Nucleus accumbens (tissue), 56 donors: ENCODE measurements around the gene ANKRD11.

Experiments
- DNase-seq, 56 donors: peaks; one replicate each; lab custom pipeline; 2025; lab: John Stamatoyannopoulos, UW

Gene ANKRD11

GRCh38 chr16:89357055-89357816 lies 133.1 kb downstream of the ANKRD11 start:
- peak in 39 of 56 donors; percentile 17 to 71 (median 45) for DNase-seq

DNA sequence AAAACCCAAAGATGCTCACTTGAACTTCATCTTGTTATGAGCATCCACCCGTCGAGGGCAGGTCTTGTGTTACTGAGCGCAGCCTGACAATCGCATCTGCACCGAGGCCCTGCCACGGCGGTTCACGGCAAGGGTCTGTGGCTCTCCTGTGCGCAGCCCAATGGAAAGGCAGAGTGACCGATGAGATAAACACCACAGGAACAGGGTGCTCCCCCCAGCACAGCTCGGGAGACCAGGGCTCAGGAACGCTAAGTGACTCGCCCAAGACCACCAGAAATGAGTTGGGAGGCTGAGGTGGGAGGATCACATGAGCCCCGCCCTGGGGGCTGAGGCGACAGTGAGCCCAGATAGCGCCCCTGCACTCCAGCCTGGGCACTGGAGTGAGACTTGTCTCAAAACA lies 134.7 kb downstream of the ANKRD11 start:
- no peak for DNase-seq

DNA sequence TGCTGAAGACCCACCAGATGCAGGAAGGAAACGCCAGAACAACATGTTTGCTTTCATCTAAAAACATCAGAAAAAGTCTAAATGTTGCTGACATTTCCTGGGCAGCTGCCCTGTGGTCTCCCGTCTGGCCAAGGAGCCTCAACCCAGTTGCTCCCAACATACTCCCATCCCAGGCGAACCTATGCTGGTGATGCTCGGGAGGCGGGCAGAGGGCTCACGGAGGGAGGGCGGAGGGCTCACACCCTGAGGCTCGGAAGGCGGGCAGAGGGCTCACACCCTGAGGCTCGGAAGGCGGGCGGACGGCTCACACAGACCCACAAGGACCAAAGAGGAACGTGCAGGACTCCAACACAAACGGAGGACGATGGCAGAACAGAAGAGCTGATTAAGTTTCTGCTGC lies 135.4 kb downstream of the ANKRD11 start:
- DNase-seq: no peak

DNA sequence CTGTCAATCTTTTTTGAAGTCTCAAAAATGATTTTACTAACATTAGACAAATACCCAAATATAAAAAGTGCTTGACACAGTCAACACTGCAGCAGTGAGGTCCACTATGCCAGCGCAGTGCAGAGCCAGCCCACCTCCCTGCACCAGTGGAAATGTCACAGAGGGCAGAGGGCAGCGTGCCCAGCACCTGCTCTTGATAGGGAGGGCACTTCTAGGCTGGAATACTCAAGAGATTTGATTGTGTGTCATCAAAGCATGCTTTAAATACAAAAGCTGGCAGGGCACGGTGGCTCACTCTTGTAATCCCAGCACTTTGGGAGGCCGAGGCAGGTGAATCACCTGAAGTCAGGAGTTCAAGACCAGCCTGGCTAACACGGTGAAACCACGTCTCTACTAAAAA lies 136.0 kb downstream of the ANKRD11 start:
- DNase-seq: no peak

DNA sequence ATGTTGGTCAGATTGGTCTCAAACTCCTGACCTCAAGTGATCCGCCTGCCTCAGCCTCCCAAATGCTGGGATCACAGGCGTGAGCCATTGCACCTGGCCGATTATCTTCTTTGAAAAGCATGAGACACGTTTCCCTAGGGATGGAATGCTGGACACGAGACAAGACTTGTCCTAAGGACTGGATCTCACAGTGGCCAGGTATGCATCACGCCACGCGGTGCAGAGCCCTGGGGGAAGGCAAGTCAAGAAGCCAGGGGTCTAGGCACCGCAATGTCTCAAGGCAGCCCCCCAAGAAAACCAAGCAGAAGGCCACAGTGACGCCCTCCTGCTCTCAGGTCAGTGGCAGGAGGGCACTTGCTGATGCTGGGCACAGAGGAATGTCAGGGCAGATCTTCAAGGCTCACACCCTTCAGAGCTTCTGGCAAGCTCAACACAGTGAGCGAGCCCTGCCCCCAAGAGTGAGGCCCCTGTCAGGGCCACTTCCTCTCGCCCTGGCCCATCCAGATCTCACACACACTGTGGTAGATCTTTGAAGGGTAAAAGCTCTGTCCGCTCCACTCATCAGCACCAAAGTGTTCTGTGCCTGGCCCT lies 138.2 kb downstream of the ANKRD11 start:
- DNase-seq: peak in 1 of 56 donors; percentile 31

- no peak for DNase-seq
Observed at GRCh38 chr16:89351645-89352044, 138.7 kb downstream of the ANKRD11 start.

- peak in 22 of 56 donors; percentile 19 to 78 (median 39) for DNase-seq
Observed at GRCh38 chr16:89350701-89351380, 139.5 kb downstream of the ANKRD11 start.

- DNase-seq: no peak
Observed at GRCh38 chr16:89349947-89350633, 140.3 kb downstream of the ANKRD11 start.

- no peak for DNase-seq
Observed at GRCh38 chr16:89347807-89348206, 142.6 kb downstream of the ANKRD11 start.

- DNase-seq: peak in 1 of 56 donors; percentile 23
Observed at GRCh38 chr16:89346869-89347268, 143.5 kb downstream of the ANKRD11 start.

DNA sequence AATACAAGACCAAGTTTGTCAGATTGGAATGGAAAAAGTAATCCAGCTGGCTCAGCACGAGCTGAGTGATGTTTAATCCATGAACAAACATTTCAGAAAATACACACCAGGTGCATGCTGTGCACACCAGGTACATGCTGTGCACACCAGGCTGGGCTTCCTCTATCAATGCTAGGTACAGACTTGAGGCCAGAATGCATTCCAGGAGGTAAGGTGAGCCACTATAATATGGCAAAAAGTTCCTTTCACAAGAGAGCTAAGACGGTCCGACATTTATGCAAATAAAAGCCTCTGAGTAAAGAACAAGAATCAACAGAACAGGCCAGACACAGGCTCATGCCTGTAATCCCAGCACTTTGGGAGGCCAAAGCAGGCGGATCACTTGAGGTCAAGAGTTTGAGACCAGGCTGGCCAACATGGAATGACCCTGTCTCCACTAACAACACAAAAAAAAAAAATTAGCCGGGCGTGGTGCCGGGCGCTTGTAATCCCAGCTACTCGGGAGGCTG lies 144.7 kb downstream of the ANKRD11 start:
- no peak for DNase-seq

DNA sequence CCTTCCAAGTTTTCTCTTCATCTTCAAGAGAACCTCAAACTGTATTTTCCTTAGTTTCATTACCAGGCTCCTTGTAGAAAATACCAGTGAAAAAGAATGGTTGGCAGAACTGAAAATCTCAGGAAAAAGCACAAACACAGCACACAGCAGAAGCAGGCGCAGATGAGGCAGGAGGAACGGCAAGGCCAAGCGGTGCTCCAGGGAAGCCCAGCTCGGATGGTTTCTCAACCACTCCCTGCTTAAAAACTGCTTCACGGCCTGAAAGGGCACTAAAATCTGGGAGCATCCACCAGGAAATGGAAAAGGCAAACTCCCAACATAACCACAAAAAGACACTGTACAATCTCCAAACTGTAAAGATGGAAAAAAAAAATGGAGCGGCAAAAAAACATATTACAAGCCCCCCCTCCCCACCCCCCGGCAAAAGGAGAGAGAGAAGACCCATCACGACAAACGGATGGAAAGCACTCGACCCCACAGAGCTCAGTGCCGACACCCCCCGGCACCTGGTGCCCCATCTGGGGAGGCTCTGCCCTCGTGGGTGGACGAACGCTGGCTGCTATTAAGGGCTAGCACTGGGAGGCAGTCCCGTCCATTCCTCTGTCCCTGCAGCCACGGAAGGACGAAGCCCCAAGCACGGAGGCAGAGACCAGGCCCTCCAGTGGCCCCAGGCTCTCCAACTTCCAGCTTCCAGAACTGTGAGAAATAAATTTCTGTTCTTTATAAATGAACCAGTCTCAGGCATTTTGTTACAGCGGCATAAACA lies 145.3 kb downstream of the ANKRD11 start:
- DNase-seq: no peak

- DNase-seq: no peak
Observed at GRCh38 chr16:89344458-89344834, 145.9 kb downstream of the ANKRD11 start.

GRCh38 chr16:89343501-89344457 lies 146.6 kb downstream of the ANKRD11 start:
- no peak for DNase-seq

- peak in 1 of 56 donors; percentile 52 for DNase-seq
Observed at GRCh38 chr16:89341697-89342694, 148.4 kb downstream of the ANKRD11 start.

DNA sequence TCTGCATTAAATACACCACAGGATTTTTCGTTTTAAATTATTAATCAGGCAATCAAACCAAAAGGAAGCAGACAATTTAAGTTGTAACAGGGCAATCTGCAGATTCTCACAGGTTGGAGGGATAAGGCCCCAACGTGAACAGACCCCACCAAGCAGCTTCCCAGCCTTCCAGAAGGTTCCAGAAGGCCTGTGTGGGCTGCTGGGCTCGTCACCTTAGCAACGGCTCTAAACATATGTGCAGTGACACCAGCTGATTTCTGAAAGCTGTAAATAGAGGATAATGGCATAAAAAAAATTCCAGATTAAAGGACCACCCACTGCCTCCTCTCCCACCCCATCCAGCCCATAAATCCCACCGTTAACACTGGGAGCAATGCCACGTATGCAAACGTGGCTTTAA lies 149.1 kb downstream of the ANKRD11 start:
- DNase-seq: peak in 3 of 56 donors; percentile 14 to 52 (median 44)

DNA sequence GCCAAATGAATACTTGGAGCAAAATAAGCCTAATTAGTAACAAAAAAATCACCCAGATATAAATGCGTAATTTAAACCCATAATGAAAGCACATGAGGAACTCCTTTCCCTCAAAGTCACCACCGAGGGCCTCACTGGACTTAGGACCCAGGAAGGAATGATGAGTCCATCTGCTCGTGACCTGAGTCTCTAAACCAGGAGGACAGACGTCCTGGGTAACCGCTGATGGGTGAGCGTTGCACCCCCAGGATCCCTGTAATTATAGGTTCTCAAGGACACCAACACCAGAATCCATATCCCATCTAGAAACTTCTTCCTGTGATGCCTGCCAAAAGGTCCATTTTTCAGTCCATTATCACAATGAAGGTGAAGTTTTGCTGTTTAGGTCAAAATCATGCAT lies 151.5 kb downstream of the ANKRD11 start:
- no peak for DNase-seq

- no peak for DNase-seq
Observed at GRCh38 chr16:89337965-89338364, 152.4 kb downstream of the ANKRD11 start.
